Measurements from ENCODE around the gene KIAA0513. TPM values are rescaled to one million over a fixed set of nuclear protein-coding genes. Genes with fewer than 3 reads are reported as not detected.

KIAA0513 gene
- total RNA-seq, 4 donors from 2014 or later, result 8.2 to 22.4 (median 21.4) TPM

- H3K4me1 ChIP-seq, result no peaks in the 10 kb centered on the region
- DNase-seq (no peak), ATAC-seq (no peak)
- in situ Hi-C loops (cut with MboI; ENCODE audit: low sequenced_read_pairs in 4 of 4), result no loop called here
- intact Hi-C loops (cut with DNase I; ENCODE audit: low total_unique reads), result no loop called here
- no peak for TF ChIP-seq POLR2A (IDR thresholded peaks at IDR 0.05)
- TF ChIP-seq CTCF (IDR thresholded peaks at IDR 0.05 in 4 of 5, conservative IDR thresholded peaks at IDR 0.05 in 1 of 5), result no peak
- no peak overlapping the region for H3K4me3 ChIP-seq
- no peaks in the 10 kb centered on the region for H3K9me3 ChIP-seq
- H3K27me3 ChIP-seq, result peaks cover 0 to 16% (median 4%) of the 10 kb centered on the region in 3 donors
- no peaks in the 10 kb centered on the region for H3K36me3 ChIP-seq
- H3K27ac ChIP-seq, result no peak overlapping the region
These were observed 66.7 kb downstream of the KIAA0513 start for GRCh38 chr16:85094176-85094805.

DNA sequence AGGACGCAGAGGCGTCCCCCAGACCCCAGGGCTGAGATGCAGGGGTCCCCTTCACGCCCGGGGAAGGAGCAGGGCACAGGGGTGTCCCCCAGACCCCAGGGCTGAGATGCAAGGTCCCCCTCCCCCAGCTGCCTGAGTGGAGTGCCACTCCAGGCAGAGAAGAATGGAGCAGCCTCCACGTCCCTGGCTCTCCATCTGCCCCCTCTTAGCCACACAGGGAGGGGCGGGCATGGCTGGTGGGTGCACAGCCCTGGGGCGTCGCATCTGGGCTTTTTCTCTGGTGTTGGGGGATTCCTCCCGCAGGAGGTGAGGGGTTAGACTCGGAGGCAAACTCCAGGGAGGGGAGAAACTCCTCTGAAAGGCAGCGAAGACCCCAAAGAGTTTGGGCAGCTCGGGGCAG, 67.2 kb downstream of the KIAA0513 start:
- intact Hi-C loops (cut with DNase I; ENCODE audit: low total_unique reads), result no loop called here

DNA sequence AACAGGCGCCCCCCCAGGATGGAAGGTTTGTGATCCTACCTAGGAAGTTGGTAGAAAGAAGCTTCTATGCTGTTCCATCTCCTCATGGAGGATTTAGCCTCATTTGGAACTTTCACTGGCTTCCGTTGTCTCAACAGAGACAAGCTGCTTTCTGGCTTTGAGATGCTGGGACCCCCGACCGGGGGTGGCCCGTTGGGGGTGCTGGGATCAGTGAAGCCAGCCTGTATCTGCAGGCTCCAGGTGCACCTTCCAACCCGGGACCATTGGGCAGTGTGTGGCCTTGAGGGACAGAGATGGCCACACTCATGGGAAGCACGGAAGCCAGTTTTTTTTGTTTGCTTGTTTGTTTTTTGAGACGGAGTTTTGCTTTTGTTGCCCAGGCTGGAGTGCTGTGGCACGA, 69.3 kb downstream of the KIAA0513 start:
- Histone ChIP-seq H3K27me3 (peaks cover 0 to 16% (median 4%) of the 10 kb centered on the region in 3 donors), H3K36me3 (no peaks in the 10 kb centered on the region), H3K27ac (no peak overlapping the region), H3K4me1 (no peaks in the 10 kb centered on the region), H3K4me3 (no peak overlapping the region), H3K9me3 (no peaks in the 10 kb centered on the region)
- no peak for DNase-seq
- in situ Hi-C loops (cut with MboI; ENCODE audit: low sequenced_read_pairs in 4 of 4), result no loop called here
- ATAC-seq, result no peak
- intact Hi-C loops (cut with DNase I; ENCODE audit: low total_unique reads), result no loop called here
- TF ChIP-seq POLR2A (IDR thresholded peaks at IDR 0.05), result no peak
- TF ChIP-seq CTCF (IDR thresholded peaks at IDR 0.05 in 4 of 5, conservative IDR thresholded peaks at IDR 0.05 in 1 of 5), result no peak

More for the DNA sequence above, 67.2 kb downstream of the KIAA0513 start:
- H3K27me3 ChIP-seq, result peaks cover 0 to 16% (median 4%) of the 10 kb centered on the region in 3 donors
- no peak overlapping the region for H3K27ac ChIP-seq
- ATAC-seq (no peak), DNase-seq (no peak)
- H3K4me3 ChIP-seq, result no peak overlapping the region
- no peaks in the 10 kb centered on the region for H3K4me1 ChIP-seq
- no peaks in the 10 kb centered on the region for H3K36me3 ChIP-seq
- no peaks in the 10 kb centered on the region for H3K9me3 ChIP-seq
- in situ Hi-C loops (cut with MboI; ENCODE audit: low sequenced_read_pairs in 4 of 4), result no loop called here
- TF ChIP-seq POLR2A (IDR thresholded peaks at IDR 0.05) (no peak), CTCF (IDR thresholded peaks at IDR 0.05 in 4 of 5, conservative IDR thresholded peaks at IDR 0.05 in 1 of 5) (no peak)

DNA sequence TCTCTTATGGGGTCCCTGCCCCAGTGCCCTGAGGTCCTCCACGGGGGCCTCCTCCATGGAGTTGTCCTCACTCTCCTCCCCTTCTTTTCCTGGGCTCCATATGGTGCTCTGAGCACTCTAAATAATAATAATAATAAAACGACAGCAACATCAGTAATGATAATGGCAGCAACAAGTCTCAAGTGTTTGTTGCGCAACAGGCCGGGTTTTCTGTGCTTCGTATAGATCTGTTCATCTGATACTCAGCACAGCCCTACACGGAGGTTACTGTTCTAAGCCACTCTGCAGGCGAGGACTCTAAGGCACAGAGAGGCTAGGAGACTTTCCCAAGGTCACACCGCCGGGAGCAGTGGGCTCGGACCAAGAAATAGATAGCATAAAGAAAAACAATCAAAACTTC, 71.0 kb downstream of the KIAA0513 start:
- Histone ChIP-seq H3K36me3 (no peaks in the 10 kb centered on the region), H3K9me3 (no peaks in the 10 kb centered on the region), H3K4me1 (no peaks in the 10 kb centered on the region), H3K27ac (no peak overlapping the region), H3K27me3 (peaks cover 0 to 16% (median 4%) of the 10 kb centered on the region in 3 donors), H3K4me3 (no peak overlapping the region)
- DNase-seq (no peak), ATAC-seq (no peak)
- in situ Hi-C loops (cut with MboI; ENCODE audit: low sequenced_read_pairs in 4 of 4), result no loop called here
- intact Hi-C loops (cut with DNase I; ENCODE audit: low total_unique reads), result no loop called here
- TF ChIP-seq CTCF (IDR thresholded peaks at IDR 0.05 in 4 of 5, conservative IDR thresholded peaks at IDR 0.05 in 1 of 5) (no peak), POLR2A (IDR thresholded peaks at IDR 0.05) (no peak)

All from gastrocnemius medialis (tissue), 4 donors.